ENCODE measurements around the gene CACNA1F. TPM values are rescaled to one million over a fixed set of nuclear protein-coding genes. Genes with fewer than 3 reads are reported as not detected.
"Not testable (repeated sequence)": the region's sequence is repeated elsewhere in the genome, so short reads cannot be mapped to it uniquely, and the experiment has no call there.

The CACNA1F gene
- total RNA-seq, 1 donor from 2014 or later = 4.9 TPM

DNA sequence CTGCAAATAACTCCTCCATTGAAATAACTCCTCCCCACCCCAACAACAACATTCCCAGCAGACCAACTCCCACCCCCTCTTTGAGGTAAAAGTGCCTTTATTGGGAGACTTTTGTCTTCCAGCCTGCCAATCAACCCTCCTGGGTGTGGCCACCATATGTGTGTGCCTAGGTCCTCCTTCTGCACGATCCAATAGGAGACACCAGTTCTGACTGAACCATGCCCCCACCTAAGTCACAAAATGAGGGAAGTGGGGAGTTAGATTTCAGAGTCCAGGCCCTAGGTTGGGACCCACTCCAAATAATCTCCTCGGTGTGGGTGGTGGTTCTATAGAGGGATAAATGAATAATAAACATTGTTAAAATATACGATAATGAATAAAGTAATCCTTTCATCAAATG, 58.4 kb downstream of the CACNA1F start:
- Histone ChIP-seq H3K9ac (no peak overlapping the region), H3K27me3 (peaks cover 37% of the 10 kb centered on the region), H2AFZ (replicated peaks) (no peak overlapping the region), H3K36me3 (no peaks in the 10 kb centered on the region), H3K4me1 (no peaks in the 10 kb centered on the region), H3K27ac (no peak overlapping the region), H3K4me2 (no peak overlapping the region), H3K79me2 (ENCODE audit: low read depth) (no peaks in the 10 kb centered on the region), H4K20me1 (ENCODE audit: low read depth) (no peaks in the 10 kb centered on the region), H3K4me3 (no peak overlapping the region), H3F3A (ENCODE audit: low read depth) (no peaks in the 10 kb centered on the region), H3K9me3 (ENCODE audit: low read depth) (no peaks in the 10 kb centered on the region)
- no peak for DNase-seq (ENCODE audit: low spot score)
- Mint-ChIP-seq H3K27ac (no peak overlapping the region), H3K4me3 (peak overlapping the region; percentile 28), H3K36me3 (peaks cover 10% of the 10 kb centered on the region), H3K9me3 (peaks cover 37% of the 10 kb centered on the region), H3K4me1 (no peaks in the 10 kb centered on the region), H3K27me3 (ENCODE audit: insufficient read depth, low read depth) (peaks cover 25% of the 10 kb centered on the region)
- no peak for TF ChIP-seq EZH2 (IDR thresholded peaks at IDR 0.05)
- TF ChIP-seq EZH2phosphoT487 (IDR thresholded peaks at IDR 0.05) = no peak
- TF ChIP-seq, protein P1, sequence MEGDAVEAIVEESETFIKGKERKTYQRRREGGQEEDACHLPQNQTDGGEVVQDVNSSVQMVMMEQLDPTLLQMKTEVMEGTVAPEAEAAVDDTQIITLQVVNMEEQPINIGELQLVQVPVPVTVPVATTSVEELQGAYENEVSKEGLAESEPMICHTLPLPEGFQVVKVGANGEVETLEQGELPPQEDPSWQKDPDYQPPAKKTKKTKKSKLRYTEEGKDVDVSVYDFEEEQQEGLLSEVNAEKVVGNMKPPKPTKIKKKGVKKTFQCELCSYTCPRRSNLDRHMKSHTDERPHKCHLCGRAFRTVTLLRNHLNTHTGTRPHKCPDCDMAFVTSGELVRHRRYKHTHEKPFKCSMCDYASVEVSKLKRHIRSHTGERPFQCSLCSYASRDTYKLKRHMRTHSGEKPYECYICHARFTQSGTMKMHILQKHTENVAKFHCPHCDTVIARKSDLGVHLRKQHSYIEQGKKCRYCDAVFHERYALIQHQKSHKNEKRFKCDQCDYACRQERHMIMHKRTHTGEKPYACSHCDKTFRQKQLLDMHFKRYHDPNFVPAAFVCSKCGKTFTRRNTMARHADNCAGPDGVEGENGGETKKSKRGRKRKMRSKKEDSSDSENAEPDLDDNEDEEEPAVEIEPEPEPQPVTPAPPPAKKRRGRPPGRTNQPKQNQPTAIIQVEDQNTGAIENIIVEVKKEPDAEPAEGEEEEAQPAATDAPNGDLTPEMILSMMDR (IDR thresholded peaks at IDR 0.05) = no peak

DNA sequence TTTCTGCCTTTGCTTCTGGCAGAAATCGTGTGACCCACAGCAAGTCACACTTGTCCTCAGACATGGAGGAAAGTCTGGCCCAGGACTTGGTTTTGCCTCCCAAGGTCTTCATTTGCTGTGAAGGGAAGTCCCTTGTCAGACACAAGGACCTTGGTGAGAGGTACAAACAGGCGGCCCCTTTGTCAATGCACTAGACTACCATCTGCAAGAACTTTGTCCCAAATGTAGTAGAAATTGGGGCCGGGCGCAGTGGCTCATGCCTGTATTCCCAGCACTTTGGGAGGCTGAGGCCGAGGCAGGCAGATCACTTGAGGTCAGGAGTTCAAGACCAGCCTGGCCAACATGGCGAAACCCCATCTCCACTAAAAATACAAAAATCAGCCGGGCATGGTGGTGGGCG, 59.6 kb downstream of the CACNA1F start:
- Mint-ChIP-seq H3K9me3 (peaks cover 34% of the 10 kb centered on the region), H3K27me3 (ENCODE audit: insufficient read depth, low read depth) (peaks cover 22% of the 10 kb centered on the region)
- H3F3A ChIP-seq (ENCODE audit: low read depth); H3K4me1 ChIP-seq; H2AFZ ChIP-seq (replicated peaks); H3K4me3 ChIP-seq; H3K9ac ChIP-seq; H3K27ac Mint-ChIP-seq; H3K36me3 ChIP-seq; H3K79me2 ChIP-seq (ENCODE audit: low read depth); H3K4me1 Mint-ChIP-seq; H3K36me3 Mint-ChIP-seq; DNase-seq (ENCODE audit: low spot score); H3K27ac ChIP-seq; H3K4me2 ChIP-seq; H3K4me3 Mint-ChIP-seq; H4K20me1 ChIP-seq (ENCODE audit: low read depth); H3K9me3 ChIP-seq (ENCODE audit: low read depth): not testable (repeated sequence)
- H3K27me3 ChIP-seq = peaks cover 39% of the 10 kb centered on the region

DNA sequence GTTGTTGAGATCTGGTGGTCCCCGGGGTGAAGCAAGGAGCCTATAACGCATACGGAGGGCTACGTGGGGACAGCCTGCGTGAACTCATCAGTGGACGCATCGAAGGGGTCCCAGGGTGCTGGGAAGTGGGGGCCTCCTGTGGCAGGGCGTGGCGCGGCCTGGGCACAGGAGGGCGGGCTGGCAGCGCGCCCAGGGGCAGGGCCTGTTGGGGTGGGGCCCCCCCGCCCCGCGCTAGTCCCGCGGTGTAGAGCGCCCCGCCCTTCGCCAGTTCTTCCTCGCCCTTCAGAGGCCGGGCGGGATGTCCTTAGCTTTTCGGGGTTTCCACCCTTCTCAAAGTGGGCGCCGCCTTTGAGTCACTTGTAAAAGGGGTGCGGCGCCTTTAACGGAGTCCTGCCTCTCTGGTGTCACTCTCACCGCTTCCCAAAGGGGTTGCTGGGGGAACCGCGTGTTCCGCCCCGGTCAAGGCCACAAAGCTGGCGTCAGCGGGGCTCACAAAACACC, 60.8 kb downstream of the CACNA1F start:
- no peak overlapping the region for H3K27ac Mint-ChIP-seq
- Histone ChIP-seq H3K9me3 (ENCODE audit: low read depth) (no peaks in the 10 kb centered on the region), H3F3A (ENCODE audit: low read depth) (no peaks in the 10 kb centered on the region), H3K4me1 (peaks cover 4% of the 10 kb centered on the region), H2AFZ (replicated peaks) (no peak overlapping the region), H4K20me1 (ENCODE audit: low read depth) (no peaks in the 10 kb centered on the region), H3K4me2 (peak overlapping the region; percentile 76), H3K36me3 (no peaks in the 10 kb centered on the region), H3K9ac (no peak overlapping the region), H3K27me3 (peaks cover 46% of the 10 kb centered on the region), H3K4me3 (peak overlapping the region; percentile 37), H3K79me2 (ENCODE audit: low read depth) (no peaks in the 10 kb centered on the region), H3K27ac (no peak overlapping the region)
- H3K36me3 Mint-ChIP-seq = peaks cover 7% of the 10 kb centered on the region
- peak overlapping the region; percentile 73 for H3K4me3 Mint-ChIP-seq
- peaks cover 34% of the 10 kb centered on the region for H3K9me3 Mint-ChIP-seq
- peaks cover 4% of the 10 kb centered on the region for H3K4me1 Mint-ChIP-seq
- peaks cover 28% of the 10 kb centered on the region for H3K27me3 Mint-ChIP-seq (ENCODE audit: insufficient read depth, low read depth)
- no peak for DNase-seq (ENCODE audit: low spot score)
- TF ChIP-seq EZH2 (IDR thresholded peaks at IDR 0.05) = no peak
- peak; percentile 28 for TF ChIP-seq EZH2phosphoT487 (IDR thresholded peaks at IDR 0.05)
- TF ChIP-seq, protein P1 (IDR thresholded peaks at IDR 0.05) = no peak

DNA sequence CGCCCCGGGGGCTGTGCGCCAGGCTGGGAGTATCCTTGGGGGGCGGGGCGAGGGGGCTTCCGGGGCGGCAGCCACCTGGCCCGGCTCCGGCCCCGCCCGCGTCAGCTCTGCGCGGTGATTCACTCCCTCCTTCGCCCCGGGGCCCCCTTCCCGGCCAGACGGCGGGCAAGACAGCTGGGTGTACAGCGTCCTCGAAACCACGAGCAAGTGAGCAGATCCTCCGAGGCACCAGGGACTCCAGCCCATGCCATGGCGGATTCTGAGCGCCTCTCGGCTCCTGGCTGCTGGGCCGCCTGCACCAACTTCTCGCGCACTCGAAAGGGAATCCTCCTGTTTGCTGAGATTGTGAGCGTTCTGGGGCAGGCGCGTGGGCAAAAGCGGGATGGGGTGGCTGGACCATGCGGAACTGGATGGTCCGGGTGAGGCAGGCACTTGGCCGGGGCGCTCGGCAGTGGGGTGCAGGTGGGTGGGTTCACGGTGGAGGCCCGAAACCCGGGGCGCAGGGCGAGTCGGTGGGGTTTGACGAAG, 61.3 kb downstream of the CACNA1F start, which contains the start of gene PLP2:
TSS of gene PLP2 (plus strand) at position 147 of the 528 bp plus-strand sequence. CDS start at position 250, 103 bp downstream.
- Histone ChIP-seq H3K27me3 (peaks cover 51% of the 10 kb centered on the region), H3K9ac (no peak within 1 kb of the TSS), H3K4me2 (peak within 1 kb of the TSS; percentile 76), H3K4me1 (peaks cover 9% of the 10 kb centered on the region), H3F3A (ENCODE audit: low read depth) (no peaks in the 10 kb centered on the region), H3K79me2 (ENCODE audit: low read depth) (no peaks in the 10 kb centered on the region), H3K36me3 (no peaks in the 10 kb centered on the region), H3K4me3 (peak within 1 kb of the TSS; percentile 37), H3K9me3 (ENCODE audit: low read depth) (no peaks in the 10 kb centered on the region), H2AFZ (replicated peaks) (no peak within 1 kb of the TSS), H3K27ac (no peak within 1 kb of the TSS), H4K20me1 (ENCODE audit: low read depth) (no peaks in the 10 kb centered on the region)
- Mint-ChIP-seq H3K4me1 (peaks cover 6% of the 10 kb centered on the region), H3K36me3 (peaks cover 7% of the 10 kb centered on the region), H3K4me3 (peak within 1 kb of the TSS; percentile 73), H3K9me3 (peaks cover 32% of the 10 kb centered on the region), H3K27me3 (ENCODE audit: insufficient read depth, low read depth) (peaks cover 28% of the 10 kb centered on the region), H3K27ac (no peak within 1 kb of the TSS)
- peak; percentile 70 for TF ChIP-seq EZH2 (IDR thresholded peaks at IDR 0.05)
- TF ChIP-seq EZH2phosphoT487 (IDR thresholded peaks at IDR 0.05) = peak; percentile 9
- TF ChIP-seq, protein P1 (IDR thresholded peaks at IDR 0.05) = no peak
- DNase-seq (ENCODE audit: low spot score) = peak; percentile 43
